Keratinocyte (primary cell): ENCODE results near the gene RNF41.

ENCODE experiments used
- EZH2 ChIP-seq: IDR thresholded peaks from one replicate; pipeline ENCODE4 v1.6.1; 2012; ENCODE audit warnings: inconsistent platforms, mild to moderate bottlenecking, low read length, moderate library complexity
- TF ChIP-seq, protein P1 (sequence below), 3 experiments: IDR thresholded peaks in 1 of 3; conservative IDR thresholded peaks in 1 of 3; optimal IDR thresholded peaks in 1 of 3; 2 replicates in 2 of 3; 3 replicates in 1 of 3; pipeline versions ENCODE3 to v1.5.1; 2011; ENCODE audit warnings: low read length in 3 of 3, mild to moderate bottlenecking in 3 of 3, moderate library complexity in 2 of 3, control low read depth in 1 of 3, inconsistent platforms in 1 of 3; ENCODE audit not compliant: insufficient read depth in 2 of 3; ENCODE audit errors: extremely low read depth in 1 of 3

GRCh38 chr12:56188778-56189098 is 33.0 kb downstream of the RNF41 start:
- TF ChIP-seq, protein P1, sequence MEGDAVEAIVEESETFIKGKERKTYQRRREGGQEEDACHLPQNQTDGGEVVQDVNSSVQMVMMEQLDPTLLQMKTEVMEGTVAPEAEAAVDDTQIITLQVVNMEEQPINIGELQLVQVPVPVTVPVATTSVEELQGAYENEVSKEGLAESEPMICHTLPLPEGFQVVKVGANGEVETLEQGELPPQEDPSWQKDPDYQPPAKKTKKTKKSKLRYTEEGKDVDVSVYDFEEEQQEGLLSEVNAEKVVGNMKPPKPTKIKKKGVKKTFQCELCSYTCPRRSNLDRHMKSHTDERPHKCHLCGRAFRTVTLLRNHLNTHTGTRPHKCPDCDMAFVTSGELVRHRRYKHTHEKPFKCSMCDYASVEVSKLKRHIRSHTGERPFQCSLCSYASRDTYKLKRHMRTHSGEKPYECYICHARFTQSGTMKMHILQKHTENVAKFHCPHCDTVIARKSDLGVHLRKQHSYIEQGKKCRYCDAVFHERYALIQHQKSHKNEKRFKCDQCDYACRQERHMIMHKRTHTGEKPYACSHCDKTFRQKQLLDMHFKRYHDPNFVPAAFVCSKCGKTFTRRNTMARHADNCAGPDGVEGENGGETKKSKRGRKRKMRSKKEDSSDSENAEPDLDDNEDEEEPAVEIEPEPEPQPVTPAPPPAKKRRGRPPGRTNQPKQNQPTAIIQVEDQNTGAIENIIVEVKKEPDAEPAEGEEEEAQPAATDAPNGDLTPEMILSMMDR (optimal IDR thresholded peaks at IDR 0.05 in 1 of 3, IDR thresholded peaks at IDR 0.05 in 1 of 3, conservative IDR thresholded peaks at IDR 0.05 in 1 of 3; ENCODE audit: extremely low read depth in 1 of 3, insufficient read depth in 2 of 3, low read length in 3 of 3), result no peak
- no peak for TF ChIP-seq EZH2
